HEK293T (cell line): ENCODE data around the gene LY9.

Experiments
- ARNT ChIP-seq: fragments of 450-650 bp; IDR thresholded peaks from 2 replicates; pipeline ENCODE4 v1.6.1; 2017; ENCODE audit warnings: mild to moderate bottlenecking
- BHLHE40 ChIP-seq: fragments of 450-650 bp; IDR thresholded peaks from 2 replicates; pipeline ENCODE4 v1.6.1; 2016; ENCODE audit warnings: mild to moderate bottlenecking, moderate library complexity, borderline replicate concordance
- CTBP1 ChIP-seq: fragments of 450-650 bp; IDR thresholded peaks from 2 replicates; pipeline ENCODE4 v1.6.1; 2016; ENCODE audit warnings: borderline replicate concordance
- HDGF ChIP-seq: fragments of 450-650 bp; IDR thresholded peaks from 2 replicates; pipeline ENCODE4 v1.6.1; 2017; ENCODE audit warnings: antibody characterized with exemption, borderline replicate concordance
- L3MBTL2 ChIP-seq: fragments of 450-650 bp; conservative IDR thresholded peaks from 2 replicates; pipeline ENCODE4 v1.6.1; 2016; ENCODE audit warnings: mild to moderate bottlenecking
- LEF1 ChIP-seq: fragments of 450-650 bp; IDR thresholded peaks from 2 replicates; pipeline ENCODE4 v1.6.1; 2017; ENCODE audit warnings: mild to moderate bottlenecking, borderline replicate concordance
- SP1 ChIP-seq: fragments of 450-650 bp; IDR thresholded peaks from 2 replicates; pipeline ENCODE4 v1.6.1; 2017
- TARDBP ChIP-seq: fragments of 450-650 bp; IDR thresholded peaks from 2 replicates; pipeline ENCODE4 v1.6.1; 2016

GRCh38 chr1:160830321-160831153 is 34.6 kb downstream of the LY9 start:
- no peak for TF ChIP-seq TARDBP
- no peak for TF ChIP-seq SP1
- no peak for TF ChIP-seq LEF1
- TF ChIP-seq CTBP1 = no peak
- TF ChIP-seq HDGF = no peak
- TF ChIP-seq BHLHE40 = no peak
- TF ChIP-seq ARNT = no peak
- no peak for TF ChIP-seq L3MBTL2
